Measurements from ENCODE around the gene CYP4F3.
"Not testable (repeated sequence)": the region's sequence is repeated elsewhere in the genome, so short reads cannot be mapped to it uniquely, and the experiment has no call there.

Gene CYP4F3

GRCh38 chr19:15673176-15673654 is 32.5 kb downstream of the CYP4F3 start:
- Histone ChIP-seq H3K79me2 (ENCODE audit: control insufficient read depth, insufficient read depth, low read length, poor library complexity) (no peaks in the 10 kb centered on the region), H3K4ac (ENCODE audit: low read depth, low read length) (no peak overlapping the region), H3K9ac (ENCODE audit: low read length) (no peak overlapping the region), H3K36me3 (ENCODE audit: control insufficient read depth in 1 of 2, insufficient read depth in 2 of 2, low read length in 2 of 2) (no peaks in the 10 kb centered on the region), H2BK12ac (ENCODE audit: low read length) (no peak overlapping the region), H2AFZ (ENCODE audit: insufficient read depth, low read length, poor library complexity) (no peak overlapping the region), H3K27ac (ENCODE audit: low read depth, low read length) (no peak overlapping the region), H2BK120ac (ENCODE audit: insufficient read depth, low read length, poor library complexity) (no peak overlapping the region), H2BK5ac (ENCODE audit: low read depth, low read length, poor library complexity) (no peak overlapping the region), H4K12ac (ENCODE audit: low read depth, low read length) (no peak overlapping the region), H3K27me3 (ENCODE audit: insufficient read depth, low read length) (no peaks in the 10 kb centered on the region), H3K18ac (ENCODE audit: low read length) (no peak overlapping the region), H3K9me3 (ENCODE audit: insufficient read depth, low read depth, low read length) (peaks cover 46% of the 10 kb centered on the region), H3K79me1 (ENCODE audit: low read length) (no peaks in the 10 kb centered on the region), H3K4me2 (ENCODE audit: low read length) (no peak overlapping the region), H3K4me1 (ENCODE audit: control insufficient read depth in 1 of 2, insufficient read depth in 2 of 2, low read length in 2 of 2) (no peaks in the 10 kb centered on the region), H4K91ac (ENCODE audit: low read depth, low read length) (no peak overlapping the region), H3K23ac (ENCODE audit: low read length) (no peak overlapping the region), H2AK5ac (ENCODE audit: low read length) (no peak overlapping the region), H4K8ac (ENCODE audit: low read depth, low read length) (no peak overlapping the region), H3K4me3 (ENCODE audit: low read depth, low read length) (no peak overlapping the region), H3K14ac (ENCODE audit: low read length) (no peak overlapping the region)
- peak in 1 of 2 donors; percentile 12 for DNase-seq
- no CpG with 5 or more reads among the region's 9 CpGs for WGBS (ENCODE audit: extremely low coverage, insufficient coverage, insufficient read length)

GRCh38 chr19:15675560-15675959 is 34.9 kb downstream of the CYP4F3 start:
- Histone ChIP-seq H3K14ac (ENCODE audit: low read length) (no peak overlapping the region), H3K79me2 (ENCODE audit: control insufficient read depth, insufficient read depth, low read length, poor library complexity) (no peaks in the 10 kb centered on the region), H3K79me1 (ENCODE audit: low read length) (no peaks in the 10 kb centered on the region), H3K4me1 (ENCODE audit: control insufficient read depth in 1 of 2, insufficient read depth in 2 of 2, low read length in 2 of 2) (no peaks in the 10 kb centered on the region), H2BK5ac (ENCODE audit: low read depth, low read length, poor library complexity) (no peak overlapping the region), H4K12ac (ENCODE audit: low read depth, low read length) (no peak overlapping the region), H2BK120ac (ENCODE audit: insufficient read depth, low read length, poor library complexity) (no peak overlapping the region), H2AK5ac (ENCODE audit: low read length) (no peak overlapping the region), H4K91ac (ENCODE audit: low read depth, low read length) (no peak overlapping the region), H3K23ac (ENCODE audit: low read length) (no peak overlapping the region), H3K27ac (ENCODE audit: low read depth, low read length) (no peak overlapping the region), H4K8ac (ENCODE audit: low read depth, low read length) (no peak overlapping the region), H2BK12ac (ENCODE audit: low read length) (no peak overlapping the region), H3K18ac (ENCODE audit: low read length) (no peak overlapping the region), H3K36me3 (ENCODE audit: control insufficient read depth in 1 of 2, insufficient read depth in 2 of 2, low read length in 2 of 2) (no peaks in the 10 kb centered on the region), H2AFZ (ENCODE audit: insufficient read depth, low read length, poor library complexity) (no peak overlapping the region), H3K9me3 (ENCODE audit: insufficient read depth, low read depth, low read length) (peaks cover 49% of the 10 kb centered on the region), H3K9ac (ENCODE audit: low read length) (no peak overlapping the region), H3K4me3 (ENCODE audit: low read depth, low read length) (no peak overlapping the region), H3K4me2 (ENCODE audit: low read length) (no peak overlapping the region), H3K4ac (ENCODE audit: low read depth, low read length) (no peak overlapping the region), H3K27me3 (ENCODE audit: insufficient read depth, low read length) (no peaks in the 10 kb centered on the region)
- DNase-seq = no peak
- WGBS (ENCODE audit: extremely low coverage, insufficient coverage, insufficient read length) = no CpG with 5 or more reads among the region's 3 CpGs

GRCh38 chr19:15679089-15679488 is 38.4 kb downstream of the CYP4F3 start:
- H4K91ac ChIP-seq (ENCODE audit: low read depth, low read length) = no peak overlapping the region
- H4K12ac ChIP-seq (ENCODE audit: low read depth, low read length) = no peak overlapping the region
- H2BK120ac ChIP-seq (ENCODE audit: insufficient read depth, low read length, poor library complexity) = no peak overlapping the region
- H3K36me3 ChIP-seq (ENCODE audit: control insufficient read depth in 1 of 2, insufficient read depth in 2 of 2, low read length in 2 of 2) = no peaks in the 10 kb centered on the region
- H3K14ac ChIP-seq (ENCODE audit: low read length) = no peak overlapping the region
- H3K4me2 ChIP-seq (ENCODE audit: low read length) = no peak overlapping the region
- DNase-seq = no peak
- H3K4me3 ChIP-seq (ENCODE audit: low read depth, low read length) = no peak overlapping the region
- H3K27ac ChIP-seq (ENCODE audit: low read depth, low read length) = no peak overlapping the region
- no peaks in the 10 kb centered on the region for H3K4me1 ChIP-seq (ENCODE audit: control insufficient read depth in 1 of 2, insufficient read depth in 2 of 2, low read length in 2 of 2)
- no peaks in the 10 kb centered on the region for H3K79me1 ChIP-seq (ENCODE audit: low read length)
- no peak overlapping the region for H2BK5ac ChIP-seq (ENCODE audit: low read depth, low read length, poor library complexity)
- no peaks in the 10 kb centered on the region for H3K79me2 ChIP-seq (ENCODE audit: control insufficient read depth, insufficient read depth, low read length, poor library complexity)
- WGBS (ENCODE audit: extremely low coverage, insufficient coverage, insufficient read length) = no CpG with 5 or more reads among the region's 4 CpGs
- no peak overlapping the region for H3K23ac ChIP-seq (ENCODE audit: low read length)
- no peaks in the 10 kb centered on the region for H3K27me3 ChIP-seq (ENCODE audit: insufficient read depth, low read length)
- peaks cover 41% of the 10 kb centered on the region for H3K9me3 ChIP-seq (ENCODE audit: insufficient read depth, low read depth, low read length)
- H2AFZ ChIP-seq (ENCODE audit: insufficient read depth, low read length, poor library complexity) = no peak overlapping the region
- no peak overlapping the region for H4K8ac ChIP-seq (ENCODE audit: low read depth, low read length)
- no peak overlapping the region for H3K18ac ChIP-seq (ENCODE audit: low read length)
- no peak overlapping the region for H2BK12ac ChIP-seq (ENCODE audit: low read length)
- H2AK5ac ChIP-seq (ENCODE audit: low read length) = no peak overlapping the region
- H3K4ac ChIP-seq (ENCODE audit: low read depth, low read length) = no peak overlapping the region
- H3K9ac ChIP-seq (ENCODE audit: low read length) = no peak overlapping the region

- not testable (repeated sequence) for H2AK5ac ChIP-seq (ENCODE audit: low read length); H3K27me3 ChIP-seq (ENCODE audit: insufficient read depth, low read length); H3K9ac ChIP-seq (ENCODE audit: low read length); H2BK12ac ChIP-seq (ENCODE audit: low read length); H2AFZ ChIP-seq (ENCODE audit: insufficient read depth, low read length, poor library complexity); H3K27ac ChIP-seq (ENCODE audit: low read depth, low read length); H3K36me3 ChIP-seq (ENCODE audit: control insufficient read depth in 1 of 2, insufficient read depth in 2 of 2, low read length in 2 of 2); H2BK5ac ChIP-seq (ENCODE audit: low read depth, low read length, poor library complexity); H4K12ac ChIP-seq (ENCODE audit: low read depth, low read length); H4K8ac ChIP-seq (ENCODE audit: low read depth, low read length); H3K79me1 ChIP-seq (ENCODE audit: low read length); H3K4me2 ChIP-seq (ENCODE audit: low read length); H3K14ac ChIP-seq (ENCODE audit: low read length); H3K4ac ChIP-seq (ENCODE audit: low read depth, low read length); H3K4me3 ChIP-seq (ENCODE audit: low read depth, low read length); H3K18ac ChIP-seq (ENCODE audit: low read length); DNase-seq; H3K23ac ChIP-seq (ENCODE audit: low read length); H3K4me1 ChIP-seq (ENCODE audit: control insufficient read depth in 1 of 2, insufficient read depth in 2 of 2, low read length in 2 of 2); H4K91ac ChIP-seq (ENCODE audit: low read depth, low read length); H2BK120ac ChIP-seq (ENCODE audit: insufficient read depth, low read length, poor library complexity); H3K79me2 ChIP-seq (ENCODE audit: control insufficient read depth, insufficient read depth, low read length, poor library complexity)
- peaks cover 39% of the 10 kb centered on the region for H3K9me3 ChIP-seq (ENCODE audit: insufficient read depth, low read depth, low read length)
- WGBS (ENCODE audit: extremely low coverage, insufficient coverage, insufficient read length) = no CpG with 5 or more reads among the region's 4 CpGs
Observed at GRCh38 chr19:15679865-15680264, 39.2 kb downstream of the CYP4F3 start.
